Measurements from ENCODE around the gene FBLN1. TPM values are rescaled to one million over a fixed set of nuclear protein-coding genes. Genes with fewer than 3 reads are reported as not detected.

Gene FBLN1
- total RNA-seq, 2 donors from 2014 or later: 226 to 305 TPM

GRCh38 chr22:45484742-45485141, 17.9 kb upstream of the FBLN1 start:
- no peak for DNase-seq
- no peak for TF ChIP-seq CTCF (conservative IDR thresholded peaks at IDR 0.05)
- Histone ChIP-seq H3K27ac (ENCODE audit: low read depth, low read length) (no peak overlapping the region), H3K9ac (ENCODE audit: extremely low read depth, low read length, poor library complexity, severe bottlenecking) (no peak overlapping the region), H3K4me1 (ENCODE audit: control insufficient read depth, insufficient read depth, low read length) (no peaks in the 10 kb centered on the region), H3K4me3 (ENCODE audit: low read length) (no peak overlapping the region), H3K9me3 (ENCODE audit: control insufficient read depth, low read length) (peaks cover 65% of the 10 kb centered on the region), H3K36me3 (ENCODE audit: control insufficient read depth, insufficient read depth, low read length) (no peaks in the 10 kb centered on the region), H3K27me3 (ENCODE audit: control insufficient read depth, insufficient read depth, low read length, poor library complexity, severe bottlenecking) (no peaks in the 10 kb centered on the region)
- peaks cover 55% of the 10 kb centered on the region for H3K9me3 Mint-ChIP-seq
- peaks cover 6% of the 10 kb centered on the region for H3K27me3 Mint-ChIP-seq (ENCODE audit: insufficient read depth)
- H3K36me3 Mint-ChIP-seq (ENCODE audit: low read depth): peaks cover 7% of the 10 kb centered on the region
- WGBS, 2 experiments (ENCODE audit: insufficient coverage in 1 of 2, insufficient read length in 1 of 2): 88 to 95% methylated on average over 2 to 4 of the region's 4 CpGs
- no peaks in the 10 kb centered on the region for H3K4me1 Mint-ChIP-seq
- H3K27ac Mint-ChIP-seq: no peak overlapping the region
- no peak overlapping the region for H3K4me3 Mint-ChIP-seq

GRCh38 chr22:45485261-45485660, 17.4 kb upstream of the FBLN1 start:
- Mint-ChIP-seq H3K27ac (no peak overlapping the region), H3K27me3 (ENCODE audit: insufficient read depth) (peaks cover 6% of the 10 kb centered on the region)

GRCh38 chr22:45488764-45489370, 13.8 kb upstream of the FBLN1 start:
- Mint-ChIP-seq H3K4me1 (no peaks in the 10 kb centered on the region), H3K4me3 (no peak overlapping the region), H3K27me3 (ENCODE audit: insufficient read depth) (peaks cover 6% of the 10 kb centered on the region), H3K36me3 (ENCODE audit: low read depth) (peaks cover 19% of the 10 kb centered on the region), H3K9me3 (peaks cover 75% of the 10 kb centered on the region), H3K27ac (no peak overlapping the region)
- Histone ChIP-seq H3K27ac (ENCODE audit: low read depth, low read length) (no peak overlapping the region), H3K9me3 (ENCODE audit: control insufficient read depth, low read length) (peaks cover 81% of the 10 kb centered on the region), H3K36me3 (ENCODE audit: control insufficient read depth, insufficient read depth, low read length) (no peaks in the 10 kb centered on the region), H3K4me3 (ENCODE audit: low read length) (peak overlapping the region; percentile 61), H3K9ac (ENCODE audit: extremely low read depth, low read length, poor library complexity, severe bottlenecking) (no peak overlapping the region), H3K27me3 (ENCODE audit: control insufficient read depth, insufficient read depth, low read length, poor library complexity, severe bottlenecking) (no peaks in the 10 kb centered on the region), H3K4me1 (ENCODE audit: control insufficient read depth, insufficient read depth, low read length) (no peaks in the 10 kb centered on the region)
- WGBS, 2 experiments (ENCODE audit: insufficient coverage in 1 of 2, insufficient read length in 1 of 2): 91 to 95% methylated on average over 2 to 4 of the region's 4 CpGs
- no peak for TF ChIP-seq CTCF (conservative IDR thresholded peaks at IDR 0.05)
- DNase-seq: no peak

More at GRCh38 chr22:45485261-45485660, 17.4 kb upstream of the FBLN1 start:
- DNase-seq: no peak
- Histone ChIP-seq H3K9me3 (ENCODE audit: control insufficient read depth, low read length) (peaks cover 70% of the 10 kb centered on the region), H3K4me1 (ENCODE audit: control insufficient read depth, insufficient read depth, low read length) (no peaks in the 10 kb centered on the region), H3K4me3 (ENCODE audit: low read length) (no peak overlapping the region), H3K9ac (ENCODE audit: extremely low read depth, low read length, poor library complexity, severe bottlenecking) (no peak overlapping the region), H3K36me3 (ENCODE audit: control insufficient read depth, insufficient read depth, low read length) (no peaks in the 10 kb centered on the region), H3K27me3 (ENCODE audit: control insufficient read depth, insufficient read depth, low read length, poor library complexity, severe bottlenecking) (no peaks in the 10 kb centered on the region), H3K27ac (ENCODE audit: low read depth, low read length) (no peak overlapping the region)
- WGBS, 2 experiments (ENCODE audit: insufficient coverage in 1 of 2, insufficient read length in 1 of 2): 89 to 93% methylated on average over 4 of the region's 4 CpGs
- Mint-ChIP-seq H3K4me3 (no peak overlapping the region), H3K9me3 (peaks cover 60% of the 10 kb centered on the region), H3K4me1 (no peaks in the 10 kb centered on the region), H3K36me3 (ENCODE audit: low read depth) (peaks cover 7% of the 10 kb centered on the region)
- TF ChIP-seq CTCF (conservative IDR thresholded peaks at IDR 0.05): no peak

Data from endodermal cell (in vitro differentiated cells).